ENCODE measurements around the gene NES.

DNA sequence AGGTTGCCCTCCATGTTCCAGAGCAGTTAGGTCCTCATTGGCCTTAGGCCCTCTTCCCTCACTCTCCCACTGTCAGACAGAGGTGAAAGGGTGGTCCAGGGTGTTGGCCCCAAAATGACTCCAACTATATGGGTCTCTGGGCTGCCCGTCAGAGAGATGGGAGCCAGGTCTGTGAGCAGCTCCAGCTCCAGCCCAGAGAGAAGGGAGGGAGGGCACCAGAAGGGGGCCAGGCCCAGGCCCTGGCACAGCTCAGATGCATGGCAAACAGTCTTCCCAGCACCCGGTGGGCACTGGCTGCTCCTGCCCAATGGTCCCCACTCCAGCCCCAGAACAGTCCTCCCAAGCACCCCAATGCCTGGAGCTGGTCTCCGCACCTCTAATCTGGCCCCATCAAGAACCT is 33.1 kb downstream of the NES start:
- TF ChIP-seq, protein P1, sequence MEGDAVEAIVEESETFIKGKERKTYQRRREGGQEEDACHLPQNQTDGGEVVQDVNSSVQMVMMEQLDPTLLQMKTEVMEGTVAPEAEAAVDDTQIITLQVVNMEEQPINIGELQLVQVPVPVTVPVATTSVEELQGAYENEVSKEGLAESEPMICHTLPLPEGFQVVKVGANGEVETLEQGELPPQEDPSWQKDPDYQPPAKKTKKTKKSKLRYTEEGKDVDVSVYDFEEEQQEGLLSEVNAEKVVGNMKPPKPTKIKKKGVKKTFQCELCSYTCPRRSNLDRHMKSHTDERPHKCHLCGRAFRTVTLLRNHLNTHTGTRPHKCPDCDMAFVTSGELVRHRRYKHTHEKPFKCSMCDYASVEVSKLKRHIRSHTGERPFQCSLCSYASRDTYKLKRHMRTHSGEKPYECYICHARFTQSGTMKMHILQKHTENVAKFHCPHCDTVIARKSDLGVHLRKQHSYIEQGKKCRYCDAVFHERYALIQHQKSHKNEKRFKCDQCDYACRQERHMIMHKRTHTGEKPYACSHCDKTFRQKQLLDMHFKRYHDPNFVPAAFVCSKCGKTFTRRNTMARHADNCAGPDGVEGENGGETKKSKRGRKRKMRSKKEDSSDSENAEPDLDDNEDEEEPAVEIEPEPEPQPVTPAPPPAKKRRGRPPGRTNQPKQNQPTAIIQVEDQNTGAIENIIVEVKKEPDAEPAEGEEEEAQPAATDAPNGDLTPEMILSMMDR (IDR thresholded peaks at IDR 0.05) = no peak
- no peak for TF ChIP-seq ZFX (IDR thresholded peaks at IDR 0.05; ENCODE audit: borderline replicate concordance)
